ENCODE measurements around the gene PTPRG.

GRCh38 chr3:61600195-61600594, 38.8 kb downstream of the PTPRG start:
- TF ChIP-seq CTCF (optimal IDR thresholded peaks at IDR 0.05 in 1 of 3, IDR thresholded peaks at IDR 0.05 in 1 of 3, conservative IDR thresholded peaks at IDR 0.05 in 1 of 3; ENCODE audit: extremely low read depth in 1 of 3, insufficient read depth in 2 of 3, low read length in 3 of 3): no peak
- no peak for TF ChIP-seq EZH2 (IDR thresholded peaks at IDR 0.05; ENCODE audit: low read length)

Measured in keratinocyte (primary cell).